Thoracic aorta (tissue), 2 donors: ENCODE data around the gene CAVIN2. TPM values are rescaled to one million over a fixed set of nuclear protein-coding genes. Genes with fewer than 3 reads are reported as not detected.

Experiments used
- ATAC-seq: fragments of 150-250 bp; one replicate; pipeline ENCODE4 v1.8.0; 2017; ENCODE audit warnings: low read depth; ENCODE audit not compliant: insufficient number of reproducible peaks, low FRiP score
- DNase-seq: peaks from one replicate; pipeline ENCODE4 v3.0.0-alpha.2; 2020; ENCODE audit warnings: low spot score
- H3K27ac ChIP-seq, 2 donors: fragments of 200-600 bp; sonication (generic); 1 replicate in 1 of 2; 2 replicates in 1 of 2; pipeline ENCODE4 v1.5.1; 2016; ENCODE audit warnings: mild to moderate bottlenecking in 2 of 2, moderate library complexity in 2 of 2
- H3K27me3 ChIP-seq: fragments of 200-600 bp; sonication (generic); replicated peaks from 2 replicates; pipeline ENCODE4 v1.6.0; 2016; ENCODE audit warnings: mild to moderate bottlenecking; ENCODE audit not compliant: insufficient read depth
- H3K36me3 ChIP-seq: fragments of 200-600 bp; sonication (generic); one replicate; pipeline ENCODE4 v1.5.1; 2016
- H3K4me1 ChIP-seq, 2 donors: fragments of 200-600 bp; sonication (generic); 1 replicate in 1 of 2; 2 replicates in 1 of 2; pipeline versions ENCODE4 v1.5.1 to v1.6.0; 2016; ENCODE audit warnings: low read depth in 2 of 2, mild to moderate bottlenecking in 1 of 2; ENCODE audit not compliant: control insufficient read depth in 1 of 2
- H3K4me3 ChIP-seq: fragments of 200-600 bp; sonication (generic); 2 replicates; pipeline ENCODE4 v1.5.1; 2016; ENCODE audit warnings: mild to moderate bottlenecking
- H3K9me3 ChIP-seq: fragments of 200-600 bp; sonication (generic); 2 replicates; pipeline ENCODE4 v1.5.1; 2016
- total RNA-seq, 2 donors: library from RNA; depleted of rRNA; stranded (reverse); fragments of >200 nt; gene quantifications; one replicate each; pipeline versions ENCODE4 v1.1.0 to v1.2.3, GENCODE V29; 2016
- TF ChIP-seq, protein P1 (sequence below): fragments of 200-600 bp; sonication (generic); IDR thresholded peaks from one replicate; pipeline ENCODE4 v1.5.1; 2019; ENCODE audit warnings: antibody characterized with exemption

CAVIN2 gene
- total RNA-seq, 2 donors from 2014 or later: 14.9 to 15.0 TPM

DNA sequence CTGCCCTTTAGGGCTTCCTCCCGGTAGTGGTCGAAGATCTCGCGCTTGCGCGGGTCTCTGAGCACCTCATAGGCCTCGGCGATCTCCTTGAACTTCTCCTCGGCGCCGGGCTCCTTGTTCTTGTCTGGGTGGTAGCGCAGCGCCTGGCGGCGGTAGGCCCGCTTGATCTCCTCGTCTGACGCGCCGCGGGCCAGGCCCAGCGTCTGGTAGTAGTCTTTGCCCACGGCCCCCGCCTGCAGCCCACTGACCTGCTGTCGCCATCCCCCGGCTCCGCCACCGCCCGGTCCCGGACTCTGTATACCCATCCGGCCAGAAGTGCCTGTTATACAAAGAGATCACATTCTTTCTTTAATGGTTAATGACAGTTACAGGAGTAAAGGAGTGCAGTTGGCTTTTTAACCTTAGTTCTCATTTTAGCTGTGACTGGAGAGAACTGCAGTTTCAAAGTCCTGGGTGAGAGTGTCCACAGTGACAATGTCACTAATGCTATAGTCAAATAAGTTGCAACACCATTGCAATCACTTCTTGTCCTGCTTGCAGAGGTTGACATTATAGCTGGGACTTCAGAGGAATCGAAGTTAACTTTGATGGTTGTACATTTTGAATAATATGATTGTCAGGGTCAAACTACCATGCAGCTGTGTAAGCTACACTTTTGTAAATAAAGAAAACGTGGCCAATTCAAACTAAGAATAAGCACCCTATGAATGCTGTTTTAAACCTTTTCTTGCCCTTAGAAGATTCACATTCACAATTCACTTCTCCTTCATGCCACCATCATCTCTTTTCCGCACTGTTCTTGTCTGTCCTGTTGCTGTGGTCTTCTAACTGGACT lies 35.3 kb upstream of the CAVIN2 start:
- no peak overlapping the region for H3K27ac ChIP-seq
- H3K4me3 ChIP-seq: no peak overlapping the region
- H3K36me3 ChIP-seq: no peaks in the 10 kb centered on the region
- TF ChIP-seq, protein P1, sequence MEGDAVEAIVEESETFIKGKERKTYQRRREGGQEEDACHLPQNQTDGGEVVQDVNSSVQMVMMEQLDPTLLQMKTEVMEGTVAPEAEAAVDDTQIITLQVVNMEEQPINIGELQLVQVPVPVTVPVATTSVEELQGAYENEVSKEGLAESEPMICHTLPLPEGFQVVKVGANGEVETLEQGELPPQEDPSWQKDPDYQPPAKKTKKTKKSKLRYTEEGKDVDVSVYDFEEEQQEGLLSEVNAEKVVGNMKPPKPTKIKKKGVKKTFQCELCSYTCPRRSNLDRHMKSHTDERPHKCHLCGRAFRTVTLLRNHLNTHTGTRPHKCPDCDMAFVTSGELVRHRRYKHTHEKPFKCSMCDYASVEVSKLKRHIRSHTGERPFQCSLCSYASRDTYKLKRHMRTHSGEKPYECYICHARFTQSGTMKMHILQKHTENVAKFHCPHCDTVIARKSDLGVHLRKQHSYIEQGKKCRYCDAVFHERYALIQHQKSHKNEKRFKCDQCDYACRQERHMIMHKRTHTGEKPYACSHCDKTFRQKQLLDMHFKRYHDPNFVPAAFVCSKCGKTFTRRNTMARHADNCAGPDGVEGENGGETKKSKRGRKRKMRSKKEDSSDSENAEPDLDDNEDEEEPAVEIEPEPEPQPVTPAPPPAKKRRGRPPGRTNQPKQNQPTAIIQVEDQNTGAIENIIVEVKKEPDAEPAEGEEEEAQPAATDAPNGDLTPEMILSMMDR: no peak
- ATAC-seq (no peak), DNase-seq (no peak)
- no peaks in the 10 kb centered on the region for H3K9me3 ChIP-seq
- H3K27me3 ChIP-seq: no peaks in the 10 kb centered on the region
- H3K4me1 ChIP-seq: peaks cover 0 to 16% of the 10 kb centered on the region in 2 donors

DNA sequence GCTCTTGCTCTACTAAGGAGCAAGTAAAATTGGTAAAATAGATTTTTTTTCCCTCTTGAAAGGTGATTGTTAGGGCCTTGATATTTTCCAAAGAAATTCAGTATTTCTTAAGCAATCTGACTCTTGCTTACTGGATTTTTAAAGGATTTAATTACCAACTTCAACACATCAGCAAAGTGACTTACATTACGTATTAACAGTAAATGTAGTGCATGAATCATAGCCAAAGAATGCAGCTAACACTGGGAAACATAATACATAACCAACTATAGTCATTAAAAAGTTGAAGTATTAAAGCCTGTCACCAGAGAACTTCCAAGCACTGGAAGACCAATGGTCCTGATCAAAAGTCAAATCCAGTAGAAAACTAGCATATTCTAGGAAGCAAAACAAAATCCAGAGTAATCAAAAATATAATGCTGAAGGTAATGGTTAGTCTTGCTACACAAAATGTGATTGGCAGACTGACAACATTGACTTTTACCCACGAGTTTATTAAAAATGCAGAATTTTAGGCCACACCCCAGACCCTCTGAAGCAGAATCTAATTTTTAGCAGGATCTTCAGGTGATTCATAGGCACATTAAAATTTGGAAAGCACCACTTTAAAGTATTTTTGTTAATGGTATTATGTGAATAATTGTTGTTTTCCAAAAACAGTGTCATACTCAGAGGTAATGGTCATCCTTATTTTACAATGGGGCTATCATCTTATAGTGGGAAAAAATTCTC lies 31.8 kb upstream of the CAVIN2 start:
- no peaks in the 10 kb centered on the region for H3K36me3 ChIP-seq
- H3K4me3 ChIP-seq: no peak overlapping the region
- TF ChIP-seq, protein P1: no peak
- ATAC-seq: peak; percentile 30
- no peaks in the 10 kb centered on the region for H3K27me3 ChIP-seq
- no peaks in the 10 kb centered on the region for H3K9me3 ChIP-seq
- H3K27ac ChIP-seq: no peak overlapping the region
- peaks cover 0 to 10% of the 10 kb centered on the region in 2 donors for H3K4me1 ChIP-seq
- DNase-seq: no peak

DNA sequence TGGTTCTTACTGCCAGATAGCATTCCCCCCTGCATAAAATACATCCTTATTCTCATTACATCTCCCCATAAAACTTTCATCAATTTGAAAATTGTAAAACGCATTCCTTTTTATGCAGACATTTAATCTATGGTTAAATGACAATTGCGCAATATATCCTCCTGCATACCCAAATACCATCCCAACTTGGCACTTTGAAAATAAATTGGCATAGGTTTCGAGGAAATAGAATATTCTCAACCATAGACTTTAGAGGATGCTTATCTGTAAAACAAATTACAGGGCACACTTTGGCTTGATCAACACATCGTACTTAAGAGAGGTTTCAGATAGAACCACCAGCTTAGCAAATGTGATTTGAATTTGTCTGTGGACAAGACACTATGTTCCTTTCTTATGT lies 31.0 kb upstream of the CAVIN2 start:
- Histone ChIP-seq H3K27me3 (no peaks in the 10 kb centered on the region), H3K36me3 (no peaks in the 10 kb centered on the region), H3K4me1 (peaks cover 0 to 10% of the 10 kb centered on the region in 2 donors), H3K4me3 (no peak overlapping the region), H3K9me3 (no peaks in the 10 kb centered on the region), H3K27ac (no peak overlapping the region)
- no peak for ATAC-seq
- TF ChIP-seq, protein P1: no peak
- DNase-seq: no peak

DNA sequence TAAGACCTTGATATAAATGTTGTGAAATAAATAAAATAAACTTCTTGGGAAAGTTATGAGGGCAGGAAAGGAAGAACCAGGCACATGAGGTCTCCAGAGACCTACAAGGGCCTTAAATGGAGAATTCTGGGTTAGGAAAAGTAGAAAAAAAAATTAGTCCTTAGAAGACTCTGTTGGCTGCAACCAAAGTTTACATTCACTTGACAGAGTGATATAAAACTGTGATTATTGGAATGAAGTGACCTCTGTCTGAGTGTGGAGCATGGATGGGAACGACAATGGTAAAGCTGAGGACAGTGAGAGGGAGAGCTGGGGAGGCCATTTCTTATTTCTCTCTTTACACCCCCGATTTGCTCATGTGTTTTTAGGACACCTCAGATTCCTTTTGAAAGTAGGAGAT lies 29.0 kb upstream of the CAVIN2 start:
- ATAC-seq (no peak), DNase-seq (no peak)
- H3K4me3 ChIP-seq: no peak overlapping the region
- H3K27ac ChIP-seq: no peak overlapping the region
- H3K36me3 ChIP-seq: no peaks in the 10 kb centered on the region
- H3K27me3 ChIP-seq: no peaks in the 10 kb centered on the region
- H3K9me3 ChIP-seq: no peaks in the 10 kb centered on the region
- TF ChIP-seq, protein P1: no peak
- H3K4me1 ChIP-seq: peaks cover 0 to 10% of the 10 kb centered on the region in 2 donors

DNA sequence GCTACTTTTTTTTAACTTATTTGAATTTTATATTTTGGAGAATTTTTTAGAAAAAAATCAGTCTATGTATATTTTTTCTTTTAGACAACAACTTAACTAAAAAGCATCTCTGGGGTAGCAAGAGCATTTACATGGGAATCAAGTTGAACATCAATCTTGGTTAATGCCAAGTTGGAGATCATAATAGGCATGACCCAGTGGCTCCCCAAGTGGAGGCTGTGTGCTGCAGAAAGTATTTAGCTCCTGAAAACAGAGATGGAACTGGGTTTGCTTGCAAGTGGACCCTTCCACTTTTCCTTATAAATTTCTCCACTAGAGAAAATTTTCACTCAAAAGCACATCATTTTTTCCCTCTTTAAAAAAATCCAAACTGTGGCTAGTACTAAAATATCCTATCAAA lies 23.9 kb upstream of the CAVIN2 start:
- H3K27me3 ChIP-seq: no peaks in the 10 kb centered on the region
- TF ChIP-seq, protein P1: no peak
- no peak overlapping the region for H3K27ac ChIP-seq
- peaks cover 15 to 16% of the 10 kb centered on the region in 2 donors for H3K4me1 ChIP-seq
- ATAC-seq (no peak), DNase-seq (no peak)
- H3K9me3 ChIP-seq: no peaks in the 10 kb centered on the region
- H3K36me3 ChIP-seq: no peaks in the 10 kb centered on the region
- no peak overlapping the region for H3K4me3 ChIP-seq
